SK-N-SH (cell line): ENCODE data around the gene ARHGAP10. TPM values are rescaled to one million over a fixed set of nuclear protein-coding genes. Genes with fewer than 3 reads are reported as not detected.

Source experiments
- CTCF ChIA-PET: fragments of 300-600, 350-600 bp; formaldehyde crosslinking; extraction: SDS; loops from one replicate; lab custom pipeline; 2021; lab: Yijun Ruan, JAX
- POLR2A ChIA-PET: fragments of 350-600 bp; sonication (Branson Sonifier 250); formaldehyde crosslinking; extraction: SDS; loops from one replicate; lab custom pipeline; 2020; ENCODE audit warnings: antibody characterized with exemption, inconsistent platforms; lab: Yijun Ruan, JAX
- DNase-seq: peaks from one replicate; pipeline ENCODE4 v3.0.0; 2012
- H2AFZ ChIP-seq: fragments of 200-600 bp; sonication (generic); 2 replicates; pipeline ENCODE4 v1.8.1; 2016; ENCODE audit warnings: antibody characterized with exemption, mild to moderate bottlenecking, low read depth
- H3F3A ChIP-seq: fragments of 200-600 bp; sonication (generic); replicated peaks from 2 replicates; pipeline ENCODE3; 2016; ENCODE audit warnings: antibody characterized with exemption, mild to moderate bottlenecking; ENCODE audit not compliant: insufficient read depth
- H3K27ac ChIP-seq, 2 experiments: fragments of 200-500 bp in 1 of 2; fragments of 200-600 bp in 1 of 2; sonication (Bioruptor generic) in 1 of 2; sonication (generic), shearing (Covaris generic) in 1 of 2; 2 replicates each; pipeline versions ENCODE4 v1.5.1 to v1.6.1; 2014 to 2016; ENCODE audit warnings: low read depth in 2 of 2, inconsistent platforms in 1 of 2, low read length in 1 of 2, mild to moderate bottlenecking in 1 of 2, mixed read lengths in 1 of 2
- H3K27me3 ChIP-seq: fragments of 200-600 bp; sonication (generic), shearing (Covaris generic); 2 replicates; pipeline ENCODE4 v1.6.1; 2016; ENCODE audit warnings: mixed run types; ENCODE audit not compliant: insufficient read depth
- H3K36me3 ChIP-seq, 2 experiments: fragments of 200-500 bp in 1 of 2; fragments of 200-600 bp in 1 of 2; sonication (Bioruptor generic) in 1 of 2; sonication (generic) in 1 of 2; replicated peaks in 1 of 2; 2 replicates each; pipeline versions ENCODE3 to v1.5.1; 2014 to 2016; ENCODE audit warnings: low read length in 1 of 2, mild to moderate bottlenecking in 1 of 2; ENCODE audit not compliant: insufficient read depth in 2 of 2, control insufficient read depth in 1 of 2
- H3K4me1 ChIP-seq, 2 experiments: fragments of 200-500 bp in 1 of 2; fragments of 200-600 bp in 1 of 2; sonication (Bioruptor generic) in 1 of 2; sonication (generic), shearing (Covaris generic) in 1 of 2; 2 replicates each; pipeline versions ENCODE4 v1.5.1 to v1.6.1; 2014 to 2016; ENCODE audit warnings: low read depth in 1 of 2, low read length in 1 of 2, mixed run types in 1 of 2; ENCODE audit not compliant: insufficient read depth in 2 of 2, control insufficient read depth in 1 of 2
- H3K4me2 ChIP-seq: fragments of 200-600 bp; sonication (generic), shearing (Covaris generic); 2 replicates; pipeline ENCODE4 v1.6.1; 2017; ENCODE audit warnings: mixed run types
- H3K4me3 ChIP-seq, 2 experiments: fragments of 200-500 bp in 1 of 2; fragments of 200-600 bp in 1 of 2; sonication (Bioruptor generic) in 1 of 2; sonication (generic), shearing (Covaris generic) in 1 of 2; 2 replicates each; pipeline versions ENCODE4 v1.5.1 to v1.8.1; 2014 to 2016; ENCODE audit warnings: low read depth in 2 of 2, inconsistent platforms in 1 of 2, low read length in 1 of 2, mild to moderate bottlenecking in 1 of 2, mixed read lengths in 1 of 2, moderate library complexity in 1 of 2
- H3K79me2 ChIP-seq: fragments of 200-600 bp; sonication (generic); 2 replicates; pipeline ENCODE4 v1.8.1; 2017; ENCODE audit warnings: mild to moderate bottlenecking; ENCODE audit not compliant: insufficient read depth
- H3K9ac ChIP-seq: fragments of 200-600 bp; sonication (generic); 2 replicates; pipeline ENCODE4 v1.6.1; 2017; ENCODE audit warnings: mixed run types
- H3K9me2 ChIP-seq: fragments of 200-600 bp; sonication (generic); 2 replicates; pipeline ENCODE4 v1.6.1; 2017; ENCODE audit warnings: mixed run types
- H3K9me3 ChIP-seq: fragments of 200-600 bp; sonication (generic); 2 replicates; pipeline ENCODE4 v1.6.1; 2017; ENCODE audit warnings: mixed run types, mild to moderate bottlenecking, moderate library complexity
- H4K20me1 ChIP-seq: fragments of 200-600 bp; sonication (generic); 2 replicates; pipeline ENCODE4 v1.6.1; 2017; ENCODE audit warnings: mild to moderate bottlenecking, mixed run types; ENCODE audit not compliant: insufficient read depth
- CHD2 ChIP-seq: fragments of 150-350 bp; IDR thresholded peaks from 2 replicates; pipeline ENCODE4 v1.6.1; 2018; ENCODE audit warnings: low read length; ENCODE audit not compliant: partially characterized antibody
- EZH2phosphoT487 ChIP-seq: fragments of 200-600 bp; sonication (generic); IDR thresholded peaks from 2 replicates; pipeline ENCODE4 v1.6.1; 2017; ENCODE audit warnings: low read depth, mixed run types, mild to moderate bottlenecking, antibody characterized with exemption, moderate library complexity, borderline replicate concordance
- FOSL2 ChIP-seq: IDR thresholded peaks from 2 replicates; pipeline ENCODE4 v1.4.0; 2012; ENCODE audit warnings: low read depth, mild to moderate bottlenecking, moderate library complexity, borderline replicate concordance
- FOXJ3 ChIP-seq: sonication (generic); formaldehyde crosslinking; IDR thresholded peaks from 2 replicates; pipeline ENCODE4 v1.5.1; 2020; ENCODE audit warnings: mild to moderate bottlenecking, missing genetic modification reagents
- FOXM1 ChIP-seq: IDR thresholded peaks from 2 replicates; pipeline ENCODE4 v1.4.0; 2012; ENCODE audit warnings: low read depth, mild to moderate bottlenecking
- RAD21 ChIP-seq: IDR thresholded peaks from 2 replicates; pipeline ENCODE4 v1.6.1; 2012; ENCODE audit warnings: mild to moderate bottlenecking, low read length
- RCOR1 ChIP-seq: fragments of 150-350 bp; IDR thresholded peaks from 2 replicates; pipeline ENCODE4 v1.6.1; 2017; ENCODE audit warnings: antibody characterized with exemption, low read length
- REST ChIP-seq: IDR thresholded peaks from 2 replicates; pipeline ENCODE4 v1.6.1; 2012; ENCODE audit warnings: mild to moderate bottlenecking, low read depth, low read length, moderate library complexity
- RFX5 ChIP-seq: IDR thresholded peaks from 2 replicates; pipeline ENCODE4 v1.6.1; 2012; ENCODE audit warnings: mild to moderate bottlenecking, improper control_type of control experiment, low read length
- TAF1 ChIP-seq: IDR thresholded peaks from 2 replicates; pipeline ENCODE4 v1.6.1; 2012; ENCODE audit warnings: low read depth, mild to moderate bottlenecking, low read length, moderate library complexity, borderline replicate concordance
- TEAD4 ChIP-seq: IDR thresholded peaks from 2 replicates; pipeline ENCODE4 v1.4.0; 2012; ENCODE audit warnings: mild to moderate bottlenecking, borderline replicate concordance; ENCODE audit not compliant: insufficient read depth
- USF2 ChIP-seq: fragments of 150-350 bp; IDR thresholded peaks from 2 replicates; pipeline ENCODE4 v1.6.1; 2017; ENCODE audit warnings: antibody characterized with exemption, low read length, low read depth, borderline replicate concordance
- WGBS: methylation state at CpG from one replicate; pipeline ENCODE4 v1.1.6; 2017; ENCODE audit warnings: low lambda C conversion rate; 5-methylcytosine and 5-hydroxymethylcytosine counted together
- polyA plus RNA-seq, 3 experiments: library from polyadenylated mRNA; depleted of rRNA; stranded (reverse); fragments of >200 nt; gene quantifications; 2 replicates each; pipeline ENCODE4 v1.2.3, GENCODE V29; 2012
- TF ChIP-seq, protein P1 (sequence below): IDR thresholded peaks from 2 replicates; pipeline ENCODE4 v1.4.0; 2012; ENCODE audit warnings: low read depth, borderline replicate concordance
- TF ChIP-seq, protein P2 (sequence below): IDR thresholded peaks from 2 replicates; pipeline ENCODE4 v1.4.0; 2012; ENCODE audit warnings: low read depth
- TF ChIP-seq, protein P3 (sequence below): IDR thresholded peaks from 2 replicates; pipeline ENCODE4 v1.4.0; 2012; ENCODE audit warnings: low read depth, borderline replicate concordance

The ARHGAP10 gene
- polyA plus RNA-seq, 1 of the 3 experiments (the other 2 are of a cell fraction): 15.1 TPM

- peaks cover 0 to 19% of the 10 kb centered on the region in 2 experiments; a peak in 2 of 4 replicates for H3K4me1 ChIP-seq
- TF ChIP-seq RFX5 (no peak), RAD21 (no peak), EZH2phosphoT487 (no peak), REST (no peak)
- TF ChIP-seq, all 33 proteins: peak for 0
- H3K9me3 ChIP-seq: no peaks in the 10 kb centered on the region
- H3K9me2 ChIP-seq: no peaks in the 10 kb centered on the region
- WGBS: 97% methylated on average over 2 of the region's 2 CpGs
- no peaks in the 10 kb centered on the region for H3K27me3 ChIP-seq
- no peaks in the 10 kb centered on the region; the same call in 1 of the 2 replicates for H3K79me2 ChIP-seq
- H3K27ac ChIP-seq: peak overlapping the region in 1 of 2 experiments; percentile 77; a peak in 2 of 4 replicates
- ChIA-PET POLR2A (no interaction called here), CTCF (interaction anchor here (0.8 to 1.9 kb wide), 4 partner anchors 10 to 141 kb away, joined by 3 to 11 read pairs (median 4); no protein-coding TSS in a partner anchor)
- H2AFZ ChIP-seq: no peak overlapping the region
- DNase-seq: no peak
- H3K4me3 ChIP-seq: no peak overlapping the region
- no peak overlapping the region for H3K4me2 ChIP-seq
- no peaks in the 10 kb centered on the region for H4K20me1 ChIP-seq
- no peak overlapping the region for H3K9ac ChIP-seq
- peaks cover 10 to 30% of the 10 kb centered on the region in 2 experiments for H3K36me3 ChIP-seq
- no peaks in the 10 kb centered on the region for H3F3A ChIP-seq
Measured at GRCh38 chr4:147848634-147849033, 116.7 kb downstream of the ARHGAP10 start.

DNA sequence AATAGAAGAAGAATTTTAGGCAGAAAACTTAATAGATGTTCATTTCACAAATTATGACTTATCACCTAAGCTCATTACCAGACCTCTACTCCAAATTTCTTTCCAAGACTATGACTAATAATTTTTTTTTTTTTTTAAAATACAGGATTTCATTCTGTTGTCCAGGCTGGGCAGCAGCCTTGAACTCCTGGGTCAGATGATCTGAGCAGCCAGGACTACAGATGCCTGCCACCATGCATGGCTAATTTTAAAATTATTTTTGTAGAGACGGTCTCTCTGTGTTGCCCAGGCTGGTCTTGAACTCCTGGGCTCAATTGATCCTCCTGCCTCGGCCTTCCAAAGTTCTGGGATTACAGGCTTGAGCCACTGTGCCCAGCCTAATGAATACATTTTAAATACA is 119.2 kb downstream of the ARHGAP10 start:
- Histone ChIP-seq H3K9me2 (no peaks in the 10 kb centered on the region), H3K4me2 (no peak overlapping the region), H3K27me3 (no peaks in the 10 kb centered on the region), H3K9me3 (no peaks in the 10 kb centered on the region), H3F3A (no peaks in the 10 kb centered on the region), H3K36me3 (peaks cover 10 to 35% of the 10 kb centered on the region in 2 experiments), H3K9ac (no peak overlapping the region), H3K27ac (no peak overlapping the region)
- ChIA-PET CTCF (interaction anchor here (1.6 kb wide), 1 partner anchor 13 kb away, joined by 5 read pairs; no protein-coding TSS in a partner anchor), POLR2A (no interaction called here)
- 93% methylated on average over 2 of the region's 2 CpGs for WGBS
- TF ChIP-seq, protein P1, sequence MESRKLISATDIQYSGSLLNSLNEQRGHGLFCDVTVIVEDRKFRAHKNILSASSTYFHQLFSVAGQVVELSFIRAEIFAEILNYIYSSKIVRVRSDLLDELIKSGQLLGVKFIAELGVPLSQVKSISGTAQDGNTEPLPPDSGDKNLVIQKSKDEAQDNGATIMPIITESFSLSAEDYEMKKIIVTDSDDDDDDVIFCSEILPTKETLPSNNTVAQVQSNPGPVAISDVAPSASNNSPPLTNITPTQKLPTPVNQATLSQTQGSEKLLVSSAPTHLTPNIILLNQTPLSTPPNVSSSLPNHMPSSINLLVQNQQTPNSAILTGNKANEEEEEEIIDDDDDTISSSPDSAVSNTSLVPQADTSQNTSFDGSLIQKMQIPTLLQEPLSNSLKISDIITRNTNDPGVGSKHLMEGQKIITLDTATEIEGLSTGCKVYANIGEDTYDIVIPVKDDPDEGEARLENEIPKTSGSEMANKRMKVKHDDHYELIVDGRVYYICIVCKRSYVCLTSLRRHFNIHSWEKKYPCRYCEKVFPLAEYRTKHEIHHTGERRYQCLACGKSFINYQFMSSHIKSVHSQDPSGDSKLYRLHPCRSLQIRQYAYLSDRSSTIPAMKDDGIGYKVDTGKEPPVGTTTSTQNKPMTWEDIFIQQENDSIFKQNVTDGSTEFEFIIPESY: no peak
- TF ChIP-seq TEAD4 (no peak), FOSL2 (no peak), USF2 (no peak), TAF1 (no peak), FOXM1 (no peak), RCOR1 (no peak), FOXJ3 (CRISPR knock-in tag) (no peak), CHD2 (no peak)
- TF ChIP-seq, protein P2, sequence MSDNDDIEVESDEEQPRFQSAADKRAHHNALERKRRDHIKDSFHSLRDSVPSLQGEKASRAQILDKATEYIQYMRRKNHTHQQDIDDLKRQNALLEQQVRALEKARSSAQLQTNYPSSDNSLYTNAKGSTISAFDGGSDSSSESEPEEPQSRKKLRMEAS: no peak
- TF ChIP-seq, protein P3, sequence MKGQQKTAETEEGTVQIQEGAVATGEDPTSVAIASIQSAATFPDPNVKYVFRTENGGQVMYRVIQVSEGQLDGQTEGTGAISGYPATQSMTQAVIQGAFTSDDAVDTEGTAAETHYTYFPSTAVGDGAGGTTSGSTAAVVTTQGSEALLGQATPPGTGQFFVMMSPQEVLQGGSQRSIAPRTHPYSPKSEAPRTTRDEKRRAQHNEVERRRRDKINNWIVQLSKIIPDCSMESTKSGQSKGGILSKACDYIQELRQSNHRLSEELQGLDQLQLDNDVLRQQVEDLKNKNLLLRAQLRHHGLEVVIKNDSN: no peak
- TF ChIP-seq, all 33 proteins: peak for 0
- no peak overlapping the region for H2AFZ ChIP-seq
- peaks cover 0 to 37% of the 10 kb centered on the region in 2 experiments; a peak in 2 of 4 replicates for H3K4me1 ChIP-seq
- no peaks in the 10 kb centered on the region; the same call in 1 of the 2 replicates for H3K79me2 ChIP-seq
- DNase-seq: no peak
- H4K20me1 ChIP-seq: no peaks in the 10 kb centered on the region
- H3K4me3 ChIP-seq: no peak overlapping the region
